ENCODE results near the gene GPC6. TPM values are rescaled to one million over a fixed set of nuclear protein-coding genes. Genes with fewer than 3 reads are reported as not detected.
A peak's percentile ranks its signal among the peaks of the same experiment; 100 is the strongest.

Gene GPC6
- total RNA-seq (10 to 100 TPM; 24.5 to 29.1 TPM), polyA plus RNA-seq (10 to 100 TPM in 1 of 2 donors, 1 to 10 TPM in 1; 5.9 to 11.8 TPM)

GRCh38 chr13:93226623-93227279, at the start of gene GPC6:
TSS of gene GPC6 (plus strand) at chr13:93226807.
- no peaks in the 10 kb centered on the region for H3K27me3 ChIP-seq (ENCODE audit: control insufficient read depth in 4 of 4, insufficient read depth in 4 of 4, low read length in 3 of 4)
- WGBS: 1% methylated on average over 31 of the region's 31 CpGs
- peak within 1 kb of the TSS; percentile 67 to 97 (median 95) for H3K4me3 ChIP-seq (ENCODE audit: low read depth in 1 of 3, low read length in 3 of 3)
- H3K36me3 ChIP-seq (ENCODE audit: control insufficient read depth in 4 of 4, insufficient read depth in 3 of 4, low read depth in 1 of 4, low read length in 3 of 4): no peaks in the 10 kb centered on the region
- peak within 1 kb of the TSS; percentile 70 to 89 for H3K9ac ChIP-seq (ENCODE audit: low read depth in 1 of 2, low read length in 2 of 2)
- no peaks in the 10 kb centered on the region for H3K9me3 ChIP-seq (ENCODE audit: control insufficient read depth in 4 of 4, low read length in 3 of 4)
- peak in 1 of 2 donors; percentile 19 for TF ChIP-seq GABPA (IDR thresholded peaks at IDR 0.05 in 1 of 2, conservative IDR thresholded peaks at IDR 0.05 in 1 of 2)
- no peak for TF ChIP-seq NR2F2 (IDR thresholded peaks at IDR 0.05)
- TF ChIP-seq RAD21 (IDR thresholded peaks at IDR 0.05): peak; percentile 23 to 28
- peak in 1 of 2 donors; percentile 9 for TF ChIP-seq EGR1 (IDR thresholded peaks at IDR 0.05; ENCODE audit: low read depth in 2 of 2)
- TF ChIP-seq HNF4G (IDR thresholded peaks at IDR 0.05): no peak
- TF ChIP-seq RXRA (IDR thresholded peaks at IDR 0.05): peak in 1 of 2 donors; percentile 40
- no peak for TF ChIP-seq SP1 (IDR thresholded peaks at IDR 0.05)
- peak; percentile 4 for TF ChIP-seq FOXA2 (IDR thresholded peaks at IDR 0.05)
- TF ChIP-seq, protein P1, sequence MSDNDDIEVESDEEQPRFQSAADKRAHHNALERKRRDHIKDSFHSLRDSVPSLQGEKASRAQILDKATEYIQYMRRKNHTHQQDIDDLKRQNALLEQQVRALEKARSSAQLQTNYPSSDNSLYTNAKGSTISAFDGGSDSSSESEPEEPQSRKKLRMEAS (IDR thresholded peaks at IDR 0.05): peak; percentile 66
- peak; percentile 39 for TF ChIP-seq YY1 (IDR thresholded peaks at IDR 0.05)
- TF ChIP-seq, protein P2, sequence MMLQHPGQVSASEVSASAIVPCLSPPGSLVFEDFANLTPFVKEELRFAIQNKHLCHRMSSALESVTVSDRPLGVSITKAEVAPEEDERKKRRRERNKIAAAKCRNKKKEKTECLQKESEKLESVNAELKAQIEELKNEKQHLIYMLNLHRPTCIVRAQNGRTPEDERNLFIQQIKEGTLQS (IDR thresholded peaks at IDR 0.05): no peak
- no peak for TF ChIP-seq HNF4A (conservative IDR thresholded peaks at IDR 0.05)
- TF ChIP-seq, protein P3, sequence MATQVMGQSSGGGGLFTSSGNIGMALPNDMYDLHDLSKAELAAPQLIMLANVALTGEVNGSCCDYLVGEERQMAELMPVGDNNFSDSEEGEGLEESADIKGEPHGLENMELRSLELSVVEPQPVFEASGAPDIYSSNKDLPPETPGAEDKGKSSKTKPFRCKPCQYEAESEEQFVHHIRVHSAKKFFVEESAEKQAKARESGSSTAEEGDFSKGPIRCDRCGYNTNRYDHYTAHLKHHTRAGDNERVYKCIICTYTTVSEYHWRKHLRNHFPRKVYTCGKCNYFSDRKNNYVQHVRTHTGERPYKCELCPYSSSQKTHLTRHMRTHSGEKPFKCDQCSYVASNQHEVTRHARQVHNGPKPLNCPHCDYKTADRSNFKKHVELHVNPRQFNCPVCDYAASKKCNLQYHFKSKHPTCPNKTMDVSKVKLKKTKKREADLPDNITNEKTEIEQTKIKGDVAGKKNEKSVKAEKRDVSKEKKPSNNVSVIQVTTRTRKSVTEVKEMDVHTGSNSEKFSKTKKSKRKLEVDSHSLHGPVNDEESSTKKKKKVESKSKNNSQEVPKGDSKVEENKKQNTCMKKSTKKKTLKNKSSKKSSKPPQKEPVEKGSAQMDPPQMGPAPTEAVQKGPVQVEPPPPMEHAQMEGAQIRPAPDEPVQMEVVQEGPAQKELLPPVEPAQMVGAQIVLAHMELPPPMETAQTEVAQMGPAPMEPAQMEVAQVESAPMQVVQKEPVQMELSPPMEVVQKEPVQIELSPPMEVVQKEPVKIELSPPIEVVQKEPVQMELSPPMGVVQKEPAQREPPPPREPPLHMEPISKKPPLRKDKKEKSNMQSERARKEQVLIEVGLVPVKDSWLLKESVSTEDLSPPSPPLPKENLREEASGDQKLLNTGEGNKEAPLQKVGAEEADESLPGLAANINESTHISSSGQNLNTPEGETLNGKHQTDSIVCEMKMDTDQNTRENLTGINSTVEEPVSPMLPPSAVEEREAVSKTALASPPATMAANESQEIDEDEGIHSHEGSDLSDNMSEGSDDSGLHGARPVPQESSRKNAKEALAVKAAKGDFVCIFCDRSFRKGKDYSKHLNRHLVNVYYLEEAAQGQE (IDR thresholded peaks at IDR 0.05): peak; percentile 13
- TF ChIP-seq, protein P4, sequence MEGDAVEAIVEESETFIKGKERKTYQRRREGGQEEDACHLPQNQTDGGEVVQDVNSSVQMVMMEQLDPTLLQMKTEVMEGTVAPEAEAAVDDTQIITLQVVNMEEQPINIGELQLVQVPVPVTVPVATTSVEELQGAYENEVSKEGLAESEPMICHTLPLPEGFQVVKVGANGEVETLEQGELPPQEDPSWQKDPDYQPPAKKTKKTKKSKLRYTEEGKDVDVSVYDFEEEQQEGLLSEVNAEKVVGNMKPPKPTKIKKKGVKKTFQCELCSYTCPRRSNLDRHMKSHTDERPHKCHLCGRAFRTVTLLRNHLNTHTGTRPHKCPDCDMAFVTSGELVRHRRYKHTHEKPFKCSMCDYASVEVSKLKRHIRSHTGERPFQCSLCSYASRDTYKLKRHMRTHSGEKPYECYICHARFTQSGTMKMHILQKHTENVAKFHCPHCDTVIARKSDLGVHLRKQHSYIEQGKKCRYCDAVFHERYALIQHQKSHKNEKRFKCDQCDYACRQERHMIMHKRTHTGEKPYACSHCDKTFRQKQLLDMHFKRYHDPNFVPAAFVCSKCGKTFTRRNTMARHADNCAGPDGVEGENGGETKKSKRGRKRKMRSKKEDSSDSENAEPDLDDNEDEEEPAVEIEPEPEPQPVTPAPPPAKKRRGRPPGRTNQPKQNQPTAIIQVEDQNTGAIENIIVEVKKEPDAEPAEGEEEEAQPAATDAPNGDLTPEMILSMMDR (IDR thresholded peaks at IDR 0.05; ENCODE audit: low read depth, low read length, missing input control): no peak
- peak; percentile 34 for TF ChIP-seq ZBTB33 (IDR thresholded peaks at IDR 0.05)
- TF ChIP-seq TAF1 (conservative IDR thresholded peaks at IDR 0.05): no peak
- TF ChIP-seq JUND (IDR thresholded peaks at IDR 0.05): no peak
- peak; percentile 3 for TF ChIP-seq FOXA1 (IDR thresholded peaks at IDR 0.05)
- DNase-seq (ENCODE audit: low spot score): peak; percentile 37
- peak within 1 kb of the TSS; percentile 83 to 92 for H3K27ac ChIP-seq (ENCODE audit: low read depth in 1 of 2, low read length in 2 of 2)
- peaks cover 1 to 43% (median 38%) of the 10 kb centered on the region in 4 donors for H3K4me1 ChIP-seq (ENCODE audit: control insufficient read depth in 4 of 4, insufficient read depth in 4 of 4, low read length in 3 of 4)

All from liver (tissue), 9 donors.